ENCODE measurements around the gene STH. TPM values are rescaled to one million over a fixed set of nuclear protein-coding genes. Genes with fewer than 3 reads are reported as not detected.

STH gene
- total and polyA plus RNA-seq, 2 experiments from 2014 or later = 0.55 TPM; not detected in 1

DNA sequence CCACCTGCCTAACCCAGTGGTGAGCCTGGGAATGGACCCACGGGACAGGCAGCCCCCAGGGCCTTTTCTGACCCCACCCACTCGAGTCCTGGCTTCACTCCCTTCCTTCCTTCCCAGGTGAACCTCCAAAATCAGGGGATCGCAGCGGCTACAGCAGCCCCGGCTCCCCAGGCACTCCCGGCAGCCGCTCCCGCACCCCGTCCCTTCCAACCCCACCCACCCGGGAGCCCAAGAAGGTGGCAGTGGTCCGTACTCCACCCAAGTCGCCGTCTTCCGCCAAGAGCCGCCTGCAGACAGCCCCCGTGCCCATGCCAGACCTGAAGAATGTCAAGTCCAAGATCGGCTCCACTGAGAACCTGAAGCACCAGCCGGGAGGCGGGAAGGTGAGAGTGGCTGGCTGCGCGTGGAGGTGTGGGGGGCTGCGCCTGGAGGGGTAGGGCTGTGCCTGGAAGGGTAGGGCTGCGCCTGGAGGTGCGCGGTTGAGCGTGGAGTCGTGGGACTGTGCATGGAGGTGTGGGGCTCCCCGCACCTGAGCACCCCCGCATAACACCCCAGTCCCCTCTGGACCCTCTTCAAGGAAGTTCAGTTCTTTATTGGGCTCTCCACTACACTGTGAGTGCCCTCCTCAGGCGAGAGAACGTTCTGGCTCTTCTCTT is 2.6 kb upstream of the STH start:
- Mint-ChIP-seq H3K36me3 (ENCODE audit: low read depth) (no peaks in the 10 kb centered on the region), H3K4me3 (no peak overlapping the region), H3K4me1 (peaks cover 5% of the 10 kb centered on the region), H3K9me3 (no peaks in the 10 kb centered on the region), H3K27ac (no peak overlapping the region), H3K27me3 (ENCODE audit: insufficient read depth, low read depth, poor library complexity) (peaks cover 9% of the 10 kb centered on the region)
- no peaks in the 10 kb centered on the region for H3K36me3 ChIP-seq (ENCODE audit: insufficient read depth)
- TF ChIP-seq, protein P1, sequence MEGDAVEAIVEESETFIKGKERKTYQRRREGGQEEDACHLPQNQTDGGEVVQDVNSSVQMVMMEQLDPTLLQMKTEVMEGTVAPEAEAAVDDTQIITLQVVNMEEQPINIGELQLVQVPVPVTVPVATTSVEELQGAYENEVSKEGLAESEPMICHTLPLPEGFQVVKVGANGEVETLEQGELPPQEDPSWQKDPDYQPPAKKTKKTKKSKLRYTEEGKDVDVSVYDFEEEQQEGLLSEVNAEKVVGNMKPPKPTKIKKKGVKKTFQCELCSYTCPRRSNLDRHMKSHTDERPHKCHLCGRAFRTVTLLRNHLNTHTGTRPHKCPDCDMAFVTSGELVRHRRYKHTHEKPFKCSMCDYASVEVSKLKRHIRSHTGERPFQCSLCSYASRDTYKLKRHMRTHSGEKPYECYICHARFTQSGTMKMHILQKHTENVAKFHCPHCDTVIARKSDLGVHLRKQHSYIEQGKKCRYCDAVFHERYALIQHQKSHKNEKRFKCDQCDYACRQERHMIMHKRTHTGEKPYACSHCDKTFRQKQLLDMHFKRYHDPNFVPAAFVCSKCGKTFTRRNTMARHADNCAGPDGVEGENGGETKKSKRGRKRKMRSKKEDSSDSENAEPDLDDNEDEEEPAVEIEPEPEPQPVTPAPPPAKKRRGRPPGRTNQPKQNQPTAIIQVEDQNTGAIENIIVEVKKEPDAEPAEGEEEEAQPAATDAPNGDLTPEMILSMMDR (conservative IDR thresholded peaks at IDR 0.05; ENCODE audit: low read depth in 2 of 2) = 0 out of 4 replicates have a peak, but pooled peaks of 1 of the 2 experiments have one; percentile 11
- TF ChIP-seq ZNF114 (CRISPR knock-in tag; IDR thresholded peaks at IDR 0.05) = no peak
- H3F3A ChIP-seq (replicated peaks; ENCODE audit: low read depth) = no peaks in the 10 kb centered on the region
- DNase-seq (ENCODE audit: low spot score) (no peak), ATAC-seq (no peak)
- H3K27ac ChIP-seq (ENCODE audit: low read depth) = no peak overlapping the region
- H3K4me2 ChIP-seq = no peak overlapping the region
- no peaks in the 10 kb centered on the region for H4K20me1 ChIP-seq (replicated peaks; ENCODE audit: insufficient read depth)
- H3K79me2 ChIP-seq (replicated peaks; ENCODE audit: insufficient read depth) = no peaks in the 10 kb centered on the region
- H3K4me1 ChIP-seq (ENCODE audit: insufficient read depth) = no peaks in the 10 kb centered on the region; the same call in 1 of the 2 replicates
- no peak overlapping the region for H2AFZ ChIP-seq
- H3K9me2 ChIP-seq (ENCODE audit: insufficient read depth) = no peaks in the 10 kb centered on the region
- H3K27me3 ChIP-seq (ENCODE audit: insufficient read depth) = no peaks in the 10 kb centered on the region
- no peak overlapping the region for H3K4me3 ChIP-seq

- no peaks in the 10 kb centered on the region for H3K9me2 ChIP-seq (ENCODE audit: insufficient read depth)
- no peak overlapping the region for H3K4me2 ChIP-seq
- no peak for TF ChIP-seq JUNB (IDR thresholded peaks at IDR 0.05; ENCODE audit: unreplicated experiment)
- no peak for TF ChIP-seq EZH2phosphoT487 (IDR thresholded peaks at IDR 0.05; ENCODE audit: unreplicated experiment)
- TF ChIP-seq STAT1 (IDR thresholded peaks at IDR 0.05; ENCODE audit: unreplicated experiment) = no peak
- no peak for TF ChIP-seq ZNF331 (CRISPR knock-in tag; IDR thresholded peaks at IDR 0.05; ENCODE audit: low read depth)
- TF ChIP-seq ETS1 (IDR thresholded peaks at IDR 0.05) = no peak
- TF ChIP-seq, protein P1 (conservative IDR thresholded peaks at IDR 0.05; ENCODE audit: low read depth in 2 of 2) = no peak
- TF ChIP-seq, protein P2, sequence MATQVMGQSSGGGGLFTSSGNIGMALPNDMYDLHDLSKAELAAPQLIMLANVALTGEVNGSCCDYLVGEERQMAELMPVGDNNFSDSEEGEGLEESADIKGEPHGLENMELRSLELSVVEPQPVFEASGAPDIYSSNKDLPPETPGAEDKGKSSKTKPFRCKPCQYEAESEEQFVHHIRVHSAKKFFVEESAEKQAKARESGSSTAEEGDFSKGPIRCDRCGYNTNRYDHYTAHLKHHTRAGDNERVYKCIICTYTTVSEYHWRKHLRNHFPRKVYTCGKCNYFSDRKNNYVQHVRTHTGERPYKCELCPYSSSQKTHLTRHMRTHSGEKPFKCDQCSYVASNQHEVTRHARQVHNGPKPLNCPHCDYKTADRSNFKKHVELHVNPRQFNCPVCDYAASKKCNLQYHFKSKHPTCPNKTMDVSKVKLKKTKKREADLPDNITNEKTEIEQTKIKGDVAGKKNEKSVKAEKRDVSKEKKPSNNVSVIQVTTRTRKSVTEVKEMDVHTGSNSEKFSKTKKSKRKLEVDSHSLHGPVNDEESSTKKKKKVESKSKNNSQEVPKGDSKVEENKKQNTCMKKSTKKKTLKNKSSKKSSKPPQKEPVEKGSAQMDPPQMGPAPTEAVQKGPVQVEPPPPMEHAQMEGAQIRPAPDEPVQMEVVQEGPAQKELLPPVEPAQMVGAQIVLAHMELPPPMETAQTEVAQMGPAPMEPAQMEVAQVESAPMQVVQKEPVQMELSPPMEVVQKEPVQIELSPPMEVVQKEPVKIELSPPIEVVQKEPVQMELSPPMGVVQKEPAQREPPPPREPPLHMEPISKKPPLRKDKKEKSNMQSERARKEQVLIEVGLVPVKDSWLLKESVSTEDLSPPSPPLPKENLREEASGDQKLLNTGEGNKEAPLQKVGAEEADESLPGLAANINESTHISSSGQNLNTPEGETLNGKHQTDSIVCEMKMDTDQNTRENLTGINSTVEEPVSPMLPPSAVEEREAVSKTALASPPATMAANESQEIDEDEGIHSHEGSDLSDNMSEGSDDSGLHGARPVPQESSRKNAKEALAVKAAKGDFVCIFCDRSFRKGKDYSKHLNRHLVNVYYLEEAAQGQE (IDR thresholded peaks at IDR 0.05; ENCODE audit: unreplicated experiment) = no peak
- TF ChIP-seq POLR2AphosphoS5 (IDR thresholded peaks at IDR 0.05; ENCODE audit: low read depth) = no peak
- TF ChIP-seq NANOG (IDR thresholded peaks at IDR 0.05; ENCODE audit: borderline replicate concordance) = no peak
- no peak for TF ChIP-seq EZH2 (IDR thresholded peaks at IDR 0.05; ENCODE audit: low read depth, unreplicated experiment)
These were observed 1.9 kb upstream of the STH start for GRCh38 chr17:45997166-45997565.

More at GRCh38 chr17:45997166-45997565, 1.9 kb upstream of the STH start:
- H3K79me2 ChIP-seq (replicated peaks; ENCODE audit: insufficient read depth) = no peaks in the 10 kb centered on the region
- no peak overlapping the region for H3K4me3 Mint-ChIP-seq
- H3K4me1 Mint-ChIP-seq = peaks cover 5% of the 10 kb centered on the region
- H3K27me3 ChIP-seq (ENCODE audit: insufficient read depth) = no peaks in the 10 kb centered on the region
- H3F3A ChIP-seq (replicated peaks; ENCODE audit: low read depth) = no peaks in the 10 kb centered on the region
- no peak overlapping the region for H2AFZ ChIP-seq
- no peak overlapping the region for H3K27ac ChIP-seq (ENCODE audit: low read depth)
- peaks cover 12% of the 10 kb centered on the region for H3K27me3 Mint-ChIP-seq (ENCODE audit: insufficient read depth, low read depth, poor library complexity)
- no peaks in the 10 kb centered on the region; the same call in 1 of the 2 replicates for H3K4me1 ChIP-seq (ENCODE audit: insufficient read depth)
- DNase-seq (ENCODE audit: low spot score) (no peak), ATAC-seq (no peak)
- no peaks in the 10 kb centered on the region for H3K9me3 Mint-ChIP-seq
- H3K27ac Mint-ChIP-seq = no peak overlapping the region
- H3K4me3 ChIP-seq = no peak overlapping the region
- H4K20me1 ChIP-seq (replicated peaks; ENCODE audit: insufficient read depth) = no peaks in the 10 kb centered on the region
- no peaks in the 10 kb centered on the region for H3K36me3 Mint-ChIP-seq (ENCODE audit: low read depth)
- no peaks in the 10 kb centered on the region for H3K36me3 ChIP-seq (ENCODE audit: insufficient read depth)

Data from GM23338 (cell line).